Activated CD8-positive, alpha-beta memory T cell treated with anti-CD3 and anti-CD28 coated beads, Interleukin-2, amount 50 U/mL, for 1 hour (primary cell): ENCODE data around the gene GGT6.
"Not testable (repeated sequence)": the region's sequence is repeated elsewhere in the genome, so short reads cannot be mapped to it uniquely, and the experiment has no call there.

ENCODE experiments used
- DNase-seq: peaks from one replicate; pipeline ENCODE4 v3.0.0-alpha.2; 2020; ENCODE audit errors: extremely low read depth

The GGT6 gene, protein sequence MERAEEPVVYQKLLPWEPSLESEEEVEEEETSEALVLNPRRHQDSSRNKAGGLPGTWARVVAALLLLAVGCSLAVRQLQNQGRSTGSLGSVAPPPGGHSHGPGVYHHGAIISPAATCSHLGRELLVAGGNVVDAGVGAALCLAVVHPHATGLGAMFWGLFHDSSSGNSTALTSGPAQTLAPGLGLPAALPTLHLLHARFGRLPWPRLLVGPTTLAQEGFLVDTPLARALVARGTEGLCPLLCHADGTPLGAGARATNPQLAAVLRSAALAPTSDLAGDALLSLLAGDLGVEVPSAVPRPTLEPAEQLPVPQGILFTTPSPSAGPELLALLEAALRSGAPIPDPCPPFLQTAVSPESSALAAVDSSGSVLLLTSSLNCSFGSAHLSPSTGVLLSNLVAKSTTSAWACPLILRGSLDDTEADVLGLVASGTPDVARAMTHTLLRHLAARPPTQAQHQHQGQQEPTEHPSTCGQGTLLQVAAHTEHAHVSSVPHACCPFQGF

DNA sequence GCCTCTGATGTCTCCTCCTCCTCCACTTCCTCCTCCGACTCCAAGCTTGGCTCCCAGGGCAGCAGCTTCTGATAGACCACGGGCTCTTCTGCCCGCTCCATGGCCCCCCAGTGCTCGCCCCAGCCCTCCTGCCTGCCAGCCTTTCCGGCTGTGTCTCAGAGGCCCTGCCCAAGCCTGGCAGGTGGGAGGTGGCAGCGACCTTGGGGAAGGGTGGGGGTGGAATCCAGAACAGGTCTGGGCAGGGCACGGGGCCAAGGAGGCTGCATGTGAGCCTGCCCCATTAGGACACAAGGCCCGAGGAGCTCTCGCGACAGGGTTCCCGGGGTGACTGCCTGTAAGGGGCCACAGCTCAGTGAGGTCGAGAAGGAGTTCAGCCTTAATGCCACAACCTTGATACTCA, at the start of gene GGT6:
TSS of gene GGT6 (minus strand) at position 157 of the 400 bp plus-strand sequence. CDS start at position 101, 56 bp downstream.
- DNase-seq: no peak

DNA sequence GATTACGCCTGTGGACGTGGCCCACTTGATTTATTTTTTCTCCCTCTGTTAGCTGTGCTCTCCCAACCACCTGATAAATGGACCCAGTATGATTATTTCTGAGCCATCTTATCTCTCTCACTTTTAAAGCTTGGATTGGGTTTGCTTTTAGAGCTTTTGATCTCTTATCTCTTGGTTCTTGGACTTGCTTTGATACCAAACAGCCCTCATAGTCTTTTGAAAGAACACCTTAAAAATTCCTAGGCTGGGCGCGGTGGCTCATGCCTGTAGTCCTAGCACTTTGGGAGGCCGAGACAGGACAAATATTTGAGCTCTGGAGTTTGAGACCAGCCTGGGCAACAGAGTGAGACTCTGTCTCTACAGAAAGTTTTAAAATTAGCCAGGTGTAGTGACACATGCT, 49.8 kb upstream of the GGT6 start:
- no peak for DNase-seq

DNA sequence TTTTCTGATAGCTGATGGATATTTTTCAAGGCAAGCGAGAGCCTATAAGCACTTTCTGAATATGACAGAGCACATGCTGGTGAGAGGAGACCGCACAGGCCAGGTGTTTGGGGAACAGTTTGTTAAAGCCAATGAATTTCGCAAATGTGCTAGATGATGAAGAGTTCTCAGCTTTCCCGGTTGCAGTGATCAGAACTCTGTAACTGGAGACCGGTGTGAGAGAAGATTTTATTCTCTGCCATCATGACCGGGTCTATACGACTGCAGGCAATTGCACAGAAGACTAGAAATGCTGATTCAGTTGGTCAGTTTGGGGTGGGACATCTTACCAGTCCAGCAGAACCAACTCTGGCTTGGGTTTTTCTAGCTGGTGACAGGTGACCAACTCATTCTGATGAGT, 49.4 kb upstream of the GGT6 start:
- no peak for DNase-seq

DNA sequence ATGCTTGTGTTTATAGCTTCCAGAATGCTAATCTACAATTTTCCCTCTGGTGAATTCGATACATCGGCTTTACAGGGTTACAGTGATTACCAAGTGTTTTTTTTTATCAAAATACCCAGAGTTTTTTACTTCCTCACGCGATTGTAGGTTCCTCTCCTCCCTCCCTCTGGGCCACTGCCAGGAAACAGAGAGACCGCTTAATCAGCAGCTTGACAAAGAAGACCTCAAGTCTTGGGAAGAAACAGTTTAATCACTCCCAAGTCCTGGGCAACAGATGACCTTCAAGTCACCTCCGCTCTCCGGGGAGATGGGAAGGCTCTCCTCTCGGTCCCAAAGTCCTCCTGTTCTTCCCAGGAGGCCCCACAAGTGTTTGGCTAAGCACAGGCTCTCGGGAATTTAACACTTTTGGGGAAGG, 47.4 kb upstream of the GGT6 start:
- no peak for DNase-seq

DNA sequence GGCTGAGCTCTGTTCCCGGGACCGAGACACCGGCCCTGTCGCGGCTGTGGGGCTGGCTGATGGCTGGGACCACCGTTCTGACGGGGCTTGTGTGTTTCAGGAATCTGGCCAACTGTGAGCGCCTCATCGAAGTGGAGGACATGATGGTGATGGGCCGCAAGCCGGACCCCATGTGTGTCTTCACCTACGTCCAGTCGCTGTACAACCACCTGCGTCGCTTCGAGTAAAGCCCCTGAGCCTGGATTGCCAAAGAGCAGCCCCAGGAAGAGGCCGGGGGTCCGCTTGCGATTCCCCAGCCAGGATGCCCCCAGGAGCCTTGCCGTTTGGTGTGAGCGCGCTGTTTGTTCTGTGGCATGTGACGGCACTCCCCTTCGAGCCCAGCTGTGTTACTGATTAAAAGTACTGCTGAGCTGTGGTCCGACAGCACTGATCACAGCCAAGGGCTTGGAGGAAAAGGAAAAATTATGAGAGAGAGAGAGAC, 46.9 kb upstream of the GGT6 start:
- no peak for DNase-seq

DNA sequence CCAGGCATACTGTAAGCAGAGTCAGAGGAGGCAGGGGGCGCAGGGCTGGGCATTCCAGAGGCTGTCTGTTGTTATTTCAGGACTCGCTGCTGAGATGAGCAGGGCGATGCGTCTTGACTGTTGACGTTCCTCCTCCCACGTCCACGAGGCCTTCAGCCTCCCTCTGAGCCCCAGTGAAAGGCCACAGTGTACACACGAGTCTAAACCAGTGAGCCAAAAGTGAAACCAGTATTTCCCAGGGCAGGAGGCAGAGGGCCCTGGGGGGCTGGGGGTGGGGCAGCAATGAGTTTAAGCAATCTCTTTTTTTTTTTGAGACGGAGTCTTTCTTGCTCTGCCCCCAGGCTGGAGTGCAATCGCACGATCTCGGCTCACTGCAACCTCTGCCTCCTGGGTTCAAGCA, 45.4 kb upstream of the GGT6 start:
- no peak for DNase-seq

DNA sequence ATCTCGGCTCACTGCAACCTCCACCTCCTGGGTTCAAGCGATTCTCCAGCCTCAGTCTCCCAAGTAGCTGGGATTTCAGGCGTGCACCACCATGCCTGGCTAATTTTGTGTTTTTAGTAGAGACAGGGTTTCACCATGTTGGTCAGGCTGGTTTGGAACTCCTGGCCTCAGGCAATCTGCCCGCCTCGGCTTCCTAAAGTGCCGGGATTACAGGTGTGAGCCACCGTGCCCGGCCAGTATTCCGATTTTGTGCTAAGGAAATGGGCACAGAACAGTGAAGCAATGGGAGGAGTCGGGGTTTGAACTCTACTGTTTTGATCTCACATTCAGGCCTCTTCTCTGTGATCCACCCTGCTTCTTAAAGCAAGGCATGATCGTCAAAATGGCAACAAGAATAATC, 44.4 kb upstream of the GGT6 start:
- not testable (repeated sequence) for DNase-seq

DNA sequence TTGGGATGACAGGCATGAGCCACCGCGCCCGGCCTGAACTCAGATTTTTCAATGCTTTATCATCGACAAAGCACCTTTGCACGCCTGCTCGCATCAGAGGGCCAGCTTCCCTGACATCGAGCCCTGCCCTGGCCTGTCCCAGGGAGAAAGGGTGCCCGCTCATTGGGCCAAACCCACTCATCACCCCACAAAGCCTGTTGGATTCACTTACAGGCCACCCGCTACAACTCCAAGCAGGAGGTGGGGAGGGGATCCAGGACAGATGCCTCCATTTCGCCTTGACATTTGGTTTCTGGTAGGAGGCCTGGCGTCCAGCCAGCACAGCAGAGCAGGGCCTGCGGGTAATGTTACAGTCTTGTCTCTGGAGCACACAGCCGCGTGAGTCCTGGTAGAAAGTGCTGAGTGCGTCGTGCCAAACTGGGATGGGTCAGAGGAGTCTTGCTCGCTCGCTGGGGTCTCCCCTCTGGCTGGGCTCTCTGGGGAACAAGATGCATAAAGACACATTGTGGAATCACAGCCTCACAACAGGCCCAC, 43.8 kb upstream of the GGT6 start:
- no peak for DNase-seq

DNA sequence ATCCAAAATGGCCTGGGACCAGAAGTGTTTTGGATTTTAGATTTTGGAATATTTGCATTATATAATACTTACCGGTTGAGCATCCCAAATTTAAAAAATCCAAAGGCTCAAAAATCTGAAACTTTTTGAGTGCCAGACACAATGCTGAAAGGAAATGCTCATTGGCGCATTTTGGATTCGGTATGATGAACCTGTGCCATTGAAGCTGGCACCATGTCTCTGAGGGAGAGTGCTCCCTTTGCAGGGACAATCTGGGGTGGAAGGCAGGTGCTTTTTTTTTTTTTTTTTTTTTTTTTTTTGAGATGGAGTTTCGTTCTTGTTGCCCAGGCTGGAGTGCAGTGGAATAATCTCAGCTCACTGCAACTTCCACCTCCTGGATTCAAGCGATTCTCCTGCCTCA, 41.7 kb upstream of the GGT6 start:
- DNase-seq: no peak

DNA sequence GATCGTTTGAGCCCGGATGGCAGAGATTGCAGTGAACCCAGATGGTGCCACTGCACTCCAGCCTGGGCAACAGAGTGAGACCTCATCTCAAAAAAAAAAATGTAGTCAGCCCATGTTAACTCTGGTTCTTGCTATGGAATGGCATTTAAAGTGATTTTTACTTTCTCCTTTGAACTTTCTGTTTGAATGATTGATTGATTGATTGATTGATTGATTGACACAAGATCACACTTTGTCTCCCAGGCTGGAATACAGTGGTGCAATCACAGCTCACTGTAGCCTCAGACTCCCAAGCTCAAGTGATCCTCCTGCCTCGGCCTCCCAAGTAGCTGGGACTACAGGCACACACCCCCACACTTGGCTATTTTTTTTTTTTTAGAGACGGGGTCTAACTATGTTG, 40.9 kb upstream of the GGT6 start:
- DNase-seq: no peak

DNA sequence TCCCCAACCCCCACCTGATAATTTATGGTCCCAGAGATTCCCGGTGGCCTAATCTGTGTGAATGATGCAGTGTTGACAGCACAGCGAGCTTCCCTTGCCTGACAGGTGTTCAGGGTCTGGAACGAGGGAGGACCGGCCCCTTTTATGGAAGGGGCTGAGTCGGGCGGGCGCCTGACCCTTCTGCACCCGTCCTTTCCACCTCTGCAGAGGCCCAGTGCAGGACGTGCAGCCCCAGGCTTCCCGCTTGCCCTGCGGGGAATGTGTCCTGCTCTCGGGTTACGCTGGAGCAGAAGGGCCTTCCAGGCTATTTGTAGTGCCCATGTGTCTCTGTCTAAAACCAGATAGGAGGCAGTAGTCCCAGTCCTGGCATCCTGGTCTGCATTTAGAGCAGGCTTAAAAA, 40.2 kb upstream of the GGT6 start:
- no peak for DNase-seq

DNA sequence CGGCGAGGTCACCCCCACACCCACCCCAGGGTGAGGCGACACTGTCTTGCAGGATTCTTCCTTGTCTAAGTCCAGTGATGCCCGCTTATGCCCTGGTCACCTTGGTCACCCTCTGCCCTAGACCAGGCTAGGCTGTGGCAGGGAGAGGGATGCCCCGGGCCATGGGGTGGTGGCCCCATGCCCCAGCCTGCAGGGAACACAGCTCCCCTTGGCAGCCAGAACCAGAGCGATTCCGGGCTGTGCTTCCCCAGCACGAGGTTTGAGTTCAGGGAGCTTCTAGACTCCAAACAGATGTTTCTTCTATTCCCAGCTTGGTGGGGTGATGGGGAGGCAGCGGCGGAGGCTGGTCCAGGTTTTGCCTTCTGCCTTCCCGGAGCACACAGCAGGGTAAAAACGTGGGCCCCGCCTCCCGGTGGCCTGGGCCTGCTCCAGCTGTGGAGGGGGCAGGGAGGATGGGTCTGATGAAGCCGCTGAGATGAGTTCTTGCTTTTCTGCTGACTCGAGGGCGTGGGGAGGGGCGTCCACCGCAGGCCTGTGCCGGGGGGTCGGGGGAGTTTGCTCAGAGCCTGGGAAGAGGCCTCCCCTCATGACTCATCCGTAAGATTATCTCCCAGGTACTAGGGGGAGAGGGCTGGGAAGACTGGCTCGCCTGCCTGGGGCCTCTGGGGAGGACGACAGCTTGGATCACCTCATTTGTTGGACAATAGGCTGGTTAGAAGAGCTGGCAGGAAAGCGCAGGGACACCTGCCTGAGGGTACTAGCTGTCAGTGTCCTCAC, 39.3 kb upstream of the GGT6 start:
- no peak for DNase-seq

DNA sequence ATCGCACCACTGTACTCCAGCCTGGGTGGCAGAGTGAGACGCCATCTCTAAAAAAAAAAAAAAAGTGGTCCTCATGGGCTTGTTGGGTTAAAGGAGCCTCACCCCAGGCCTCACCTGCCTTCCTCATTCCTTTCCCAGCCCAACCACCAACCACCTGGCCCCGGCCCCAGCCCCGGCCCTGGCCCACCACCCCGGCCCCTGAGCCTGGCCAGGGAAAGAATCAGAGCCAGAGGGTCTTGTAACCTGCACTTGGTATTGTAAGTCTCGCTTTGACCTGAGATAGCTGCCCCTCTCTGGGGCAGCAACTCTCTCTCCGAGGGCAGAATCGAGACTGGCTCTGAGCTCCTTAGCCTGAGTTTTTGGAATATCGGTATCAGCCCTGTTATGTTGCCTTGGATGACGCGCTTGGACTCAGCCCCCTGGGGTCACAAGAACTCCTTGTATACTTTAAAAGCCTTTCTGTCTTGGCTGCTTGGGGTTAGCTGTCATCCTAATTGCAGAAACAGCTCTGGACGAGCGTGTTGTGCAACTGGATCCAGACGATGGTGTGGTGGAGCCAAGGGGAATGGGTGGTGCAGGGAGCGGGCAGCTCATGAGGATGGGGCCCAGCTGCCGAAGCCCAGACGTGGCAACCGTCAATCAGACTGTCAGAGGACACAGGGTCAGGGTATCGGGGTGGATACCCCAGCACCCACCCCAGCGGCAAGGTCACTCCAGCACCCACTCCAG, 38.6 kb upstream of the GGT6 start:
- DNase-seq: no peak

DNA sequence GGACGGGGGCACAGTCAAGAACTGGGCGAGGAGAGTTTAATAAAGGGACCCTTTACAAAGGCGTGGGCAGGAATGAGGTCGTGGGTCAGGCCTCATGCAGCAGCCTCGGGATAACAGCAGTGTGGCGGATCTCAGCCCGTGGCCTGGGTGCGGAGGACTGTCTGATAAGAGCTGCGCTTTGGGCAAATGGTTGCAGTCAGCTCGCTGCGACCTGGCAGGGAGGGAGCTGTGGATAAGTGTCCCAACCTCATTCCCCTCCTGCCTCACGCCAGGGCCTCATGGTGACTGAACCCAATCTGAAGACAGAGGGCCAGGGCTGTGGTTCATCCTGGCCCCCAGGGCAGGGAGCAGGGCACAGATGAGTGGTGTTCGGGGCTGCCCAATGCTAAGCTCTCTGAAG, 37.6 kb upstream of the GGT6 start:
- no peak for DNase-seq

DNA sequence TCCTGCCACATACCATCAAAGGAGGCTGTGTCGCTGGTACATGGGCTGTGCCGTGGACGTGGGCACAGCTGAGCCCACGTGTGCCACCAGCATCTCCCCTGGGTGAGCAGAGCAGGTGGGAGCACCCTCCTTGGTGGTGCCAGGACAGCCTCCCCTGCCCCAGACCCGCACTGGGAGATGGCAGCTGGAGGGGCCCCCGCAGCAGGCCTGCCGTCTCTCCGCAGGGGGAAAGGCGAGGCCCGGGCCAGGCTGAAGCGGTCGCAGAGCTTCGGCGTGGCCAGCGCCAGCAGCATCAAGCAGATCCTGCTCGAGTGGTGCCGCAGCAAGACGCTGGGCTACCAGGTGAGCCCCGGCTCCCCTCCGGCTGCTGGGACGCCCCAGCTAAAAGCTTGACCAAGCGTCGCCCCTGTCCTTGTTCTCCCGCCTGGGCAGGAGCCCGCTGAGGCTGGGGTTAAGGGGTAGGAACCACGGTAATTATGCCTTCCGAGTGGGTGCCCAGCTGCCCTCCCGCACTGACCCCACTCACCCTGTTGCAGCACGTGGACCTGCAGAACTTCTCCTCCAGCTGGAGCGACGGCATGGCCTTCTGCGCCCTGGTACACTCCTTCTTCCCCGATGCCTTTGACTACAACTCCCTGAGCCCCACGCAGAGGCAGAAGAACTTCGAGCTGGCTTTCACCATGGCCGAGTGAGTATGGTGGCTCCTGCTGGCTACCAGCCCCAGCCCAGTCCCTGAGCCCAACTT, 36.4 kb upstream of the GGT6 start:
- DNase-seq: no peak

DNA sequence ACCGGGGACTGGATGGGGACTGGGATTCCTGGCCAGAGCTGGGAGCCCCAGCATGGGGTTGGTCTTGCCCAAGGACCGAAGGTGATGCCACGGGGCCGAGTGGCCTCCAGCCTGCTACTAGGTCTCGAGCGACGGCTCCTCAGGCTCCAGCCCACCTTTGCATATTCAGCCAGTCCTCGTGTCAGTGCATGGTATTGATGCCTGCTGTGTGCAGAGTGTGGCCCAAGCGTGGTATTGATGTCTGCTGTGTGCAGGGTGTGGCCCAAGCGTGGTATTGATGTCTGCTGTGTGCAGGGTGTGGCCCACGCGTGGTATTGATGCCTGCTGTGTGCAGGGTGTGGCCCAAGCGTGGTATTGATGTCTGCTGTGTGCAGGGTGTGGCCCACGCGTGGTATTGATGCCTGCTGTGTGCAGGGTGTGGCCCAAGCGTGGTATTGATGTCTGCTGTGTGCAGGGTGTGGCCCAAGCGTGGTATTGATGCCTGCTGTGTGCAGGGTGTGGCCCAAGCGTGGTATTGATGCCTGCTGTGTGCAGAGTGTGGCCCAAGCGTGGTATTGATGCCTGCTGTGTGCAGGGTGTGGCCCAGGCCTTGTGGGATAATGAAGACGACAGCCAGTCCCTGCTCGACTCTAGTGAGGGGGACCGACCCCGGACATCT, 35.4 kb upstream of the GGT6 start:
- DNase-seq: not testable (repeated sequence)

DNA sequence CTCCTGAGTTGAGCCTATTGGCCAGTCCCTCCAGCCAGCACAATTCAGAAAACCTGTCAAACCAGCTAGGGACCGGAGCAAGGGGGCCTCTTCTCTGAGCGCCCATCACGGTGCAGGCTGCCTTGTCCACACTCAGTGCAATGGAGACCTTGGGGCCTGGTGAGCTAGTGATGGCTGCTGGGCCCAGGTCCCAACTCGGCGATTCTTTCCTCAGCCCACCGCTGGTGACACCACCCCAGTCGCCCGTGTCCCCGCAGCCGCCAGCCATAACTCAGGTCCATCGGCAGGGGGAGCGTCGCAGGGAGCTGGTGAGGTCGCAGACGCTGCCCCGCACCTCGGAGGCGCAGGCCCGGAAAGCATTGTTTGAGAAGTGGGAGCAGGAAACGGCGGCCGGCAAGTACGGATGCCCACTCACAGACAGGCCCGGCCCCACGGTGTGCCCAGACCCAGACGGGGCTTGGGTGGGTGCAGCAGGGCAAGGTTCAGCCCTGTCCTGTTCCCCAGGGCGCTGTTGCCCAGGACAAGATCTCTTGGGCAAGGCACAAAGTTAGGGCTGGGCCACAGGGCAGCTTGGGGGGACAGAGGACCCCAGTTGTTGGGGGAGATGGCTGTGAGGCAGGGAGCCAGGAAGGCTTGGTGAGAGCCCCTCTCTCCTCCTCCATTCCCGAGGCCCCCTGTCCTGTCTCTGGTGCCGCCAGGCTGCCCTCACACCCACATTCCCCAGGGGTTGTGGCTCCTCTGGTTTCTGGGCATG, 34.7 kb upstream of the GGT6 start:
- no peak for DNase-seq

DNA sequence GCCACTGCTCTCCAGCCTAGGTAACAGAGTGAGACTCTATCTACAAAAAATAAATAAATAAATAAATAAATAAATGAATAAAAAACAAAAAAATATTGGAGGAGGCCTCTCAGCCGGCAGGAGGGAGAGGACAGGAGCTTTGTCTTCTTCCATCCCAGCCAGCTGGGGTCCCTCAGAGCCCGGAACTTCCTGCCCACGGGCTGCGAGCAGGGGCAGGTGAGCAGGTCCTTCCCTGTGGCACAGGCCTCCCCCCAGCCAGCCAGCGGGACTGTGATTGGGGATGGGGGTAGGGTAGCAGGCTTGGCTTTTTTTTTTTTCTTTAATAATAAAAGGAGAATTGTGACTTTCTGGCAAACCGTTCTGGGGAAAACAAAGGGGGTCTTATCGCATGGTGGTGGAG, 34.0 kb upstream of the GGT6 start:
- no peak for DNase-seq

DNA sequence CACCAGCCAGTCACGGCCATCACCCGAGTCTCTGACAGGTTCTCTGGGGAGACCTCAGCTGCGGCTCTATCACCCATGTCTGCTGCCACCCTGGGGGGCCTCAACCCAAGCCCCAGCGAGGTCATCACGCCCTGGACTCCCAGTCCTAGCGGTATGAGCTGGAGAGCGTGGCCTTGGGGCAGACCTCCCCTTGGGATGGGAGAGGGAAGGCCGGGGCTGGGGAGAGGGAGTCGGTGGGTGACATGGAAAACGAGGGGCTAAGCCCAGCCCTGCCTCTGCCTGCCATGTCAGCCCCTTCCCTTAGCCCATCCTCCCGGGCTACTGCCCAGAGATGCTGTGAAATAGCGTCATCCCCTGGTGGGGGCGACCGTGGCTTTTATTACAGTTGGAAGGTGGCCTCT, 32.6 kb upstream of the GGT6 start:
- DNase-seq: no peak
